A204.1 (cell line): ENCODE data around the gene SMIM24.
"Not testable (repeated sequence)": the region's sequence is repeated elsewhere in the genome, so short reads cannot be mapped to it uniquely, and the experiment has no call there.

Experiments used
- FAIRE-seq: peaks from 2 replicates; lab custom pipeline; 2012; peaks lifted over from hg19 to GRCh38; lab: Jason Lieb, UNC

The SMIM24 gene

DNA sequence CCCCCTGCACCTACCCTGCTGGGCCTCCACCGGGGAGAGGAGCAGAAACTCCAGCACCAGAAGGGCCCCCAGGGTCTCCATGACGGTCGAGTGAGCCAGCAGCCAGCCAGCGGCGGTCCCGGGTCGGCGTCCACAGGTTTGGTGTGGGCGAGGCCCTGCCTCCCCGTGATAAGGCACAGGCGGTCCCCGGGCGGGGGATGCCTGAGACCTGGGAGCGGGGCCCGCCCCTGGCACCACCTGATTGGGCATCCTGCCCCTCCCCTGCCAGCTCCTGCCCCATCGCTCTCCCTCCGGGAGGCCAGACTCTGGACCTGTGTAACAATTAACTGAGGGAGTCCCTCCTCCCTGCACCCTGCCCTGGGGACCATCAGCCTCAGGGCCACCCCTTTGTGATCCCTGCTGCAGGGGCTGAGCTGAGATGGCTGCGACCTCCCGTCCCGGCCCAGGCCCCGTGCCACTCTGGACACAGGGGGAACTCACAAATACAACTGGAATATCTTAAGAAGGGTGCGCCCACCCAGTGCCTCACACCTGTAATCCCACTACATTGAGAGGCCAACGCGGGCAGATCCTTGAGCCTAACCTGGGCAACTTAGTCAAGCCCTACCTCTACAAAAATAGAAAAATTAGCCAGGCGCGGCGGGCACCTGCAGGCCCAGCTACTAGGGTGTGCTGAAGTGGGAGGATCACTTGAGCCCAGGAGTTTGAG, at the start of gene SMIM24:
SMIM24 (minus strand) TSS at position 143 of the 709 bp plus-strand sequence; CDS start at position 81, 62 bp downstream.
- FAIRE-seq = no peak

DNA sequence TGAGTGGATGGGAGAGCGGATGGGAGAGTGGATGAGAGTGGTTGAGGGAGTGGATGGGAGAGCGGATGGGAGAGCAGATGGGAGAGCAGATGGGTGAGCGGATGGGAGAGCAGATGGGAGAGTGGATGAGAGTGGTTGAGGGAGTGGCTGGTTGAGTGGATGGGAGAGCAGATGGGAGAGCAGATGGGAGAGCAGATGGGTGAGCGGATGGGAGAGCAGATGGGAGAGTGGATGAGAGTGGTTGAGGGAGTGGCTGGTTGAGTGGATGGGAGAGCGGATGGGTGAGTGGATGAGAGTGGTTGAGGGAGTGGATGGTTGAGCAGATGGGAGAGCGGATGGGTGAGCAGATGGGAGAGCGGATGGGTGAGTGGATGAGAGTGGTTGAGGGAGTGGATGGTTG, 49.0 kb upstream of the SMIM24 start:
- not testable (repeated sequence) for FAIRE-seq

DNA sequence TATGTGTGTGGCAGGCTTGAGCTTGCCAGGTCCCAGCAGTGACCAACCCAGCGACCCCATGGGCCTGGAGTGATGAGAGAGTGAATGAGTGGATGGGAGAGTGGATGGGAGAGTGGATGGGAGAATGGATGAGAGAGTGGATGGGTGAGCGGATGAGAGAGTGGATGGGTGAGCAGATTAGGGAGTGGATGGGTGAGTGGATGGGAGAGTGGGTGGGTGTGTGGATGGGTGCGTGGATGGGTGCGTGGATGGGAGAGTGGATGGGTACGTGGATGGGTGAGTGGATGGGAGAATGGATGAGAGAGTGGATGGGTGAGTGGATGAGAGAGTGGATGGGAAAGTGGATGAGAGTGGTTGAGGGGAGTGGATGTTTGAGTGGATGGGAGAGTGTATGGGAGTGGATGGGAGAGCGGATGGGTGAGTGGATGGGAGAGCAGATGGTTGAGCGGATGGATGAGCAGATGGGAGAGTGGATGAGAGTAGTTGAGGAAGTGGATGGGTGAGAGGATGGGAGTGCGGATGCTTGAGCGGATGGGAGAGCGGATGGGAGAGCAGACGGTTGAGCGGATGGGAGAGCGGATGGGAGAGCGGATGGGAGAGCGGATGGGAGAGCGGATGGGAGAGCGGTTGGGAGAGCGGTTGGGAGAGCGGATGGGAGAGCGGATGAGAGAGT, 48.4 kb upstream of the SMIM24 start:
- FAIRE-seq = no peak

GRCh38 chr19:3528080-3528479, 47.8 kb upstream of the SMIM24 start:
- no peak for FAIRE-seq

GRCh38 chr19:3527238-3527910, 47.0 kb upstream of the SMIM24 start:
- no peak for FAIRE-seq

- no peak for FAIRE-seq
Measured at GRCh38 chr19:3526507-3527237, 46.3 kb upstream of the SMIM24 start.

- no peak for FAIRE-seq
Measured at GRCh38 chr19:3524904-3525451, 44.7 kb upstream of the SMIM24 start.

DNA sequence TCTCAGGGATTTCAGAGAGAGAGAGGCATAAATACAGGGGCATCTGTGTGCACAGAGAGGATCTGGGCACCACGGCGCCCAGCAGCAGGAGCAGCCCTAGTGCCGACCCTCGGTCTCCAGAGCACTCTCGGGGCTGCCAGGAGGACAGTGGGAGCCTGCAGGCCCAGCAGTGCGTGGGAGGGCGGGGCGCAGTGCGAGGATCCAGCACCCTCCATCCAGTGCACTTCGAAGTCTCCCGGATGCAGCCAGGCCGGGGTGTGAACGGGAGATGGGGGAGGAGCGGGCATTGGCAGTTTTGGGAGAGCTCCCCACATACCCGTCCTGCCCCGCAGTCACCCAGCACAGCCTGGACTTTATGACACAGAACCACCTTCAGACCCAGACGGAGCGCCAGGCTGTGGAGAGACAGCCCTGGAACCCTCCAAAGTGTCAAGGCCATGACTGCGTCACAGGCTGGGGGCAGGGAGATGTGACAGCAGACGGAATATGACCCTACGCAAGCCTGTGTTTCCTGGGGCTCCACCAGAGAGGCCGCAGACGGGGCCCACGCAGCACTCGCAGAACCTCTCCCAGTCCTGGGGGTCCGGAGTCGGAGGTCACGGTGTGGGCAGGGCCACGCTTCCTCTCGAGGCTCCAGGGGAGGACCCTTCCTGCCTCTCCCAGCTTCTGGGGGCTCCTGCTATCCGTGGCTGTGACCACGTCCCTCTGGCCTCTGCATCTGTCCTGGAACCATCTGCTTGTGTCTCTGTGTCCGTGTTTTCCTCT, 43.9 kb upstream of the SMIM24 start:
- no peak for FAIRE-seq

DNA sequence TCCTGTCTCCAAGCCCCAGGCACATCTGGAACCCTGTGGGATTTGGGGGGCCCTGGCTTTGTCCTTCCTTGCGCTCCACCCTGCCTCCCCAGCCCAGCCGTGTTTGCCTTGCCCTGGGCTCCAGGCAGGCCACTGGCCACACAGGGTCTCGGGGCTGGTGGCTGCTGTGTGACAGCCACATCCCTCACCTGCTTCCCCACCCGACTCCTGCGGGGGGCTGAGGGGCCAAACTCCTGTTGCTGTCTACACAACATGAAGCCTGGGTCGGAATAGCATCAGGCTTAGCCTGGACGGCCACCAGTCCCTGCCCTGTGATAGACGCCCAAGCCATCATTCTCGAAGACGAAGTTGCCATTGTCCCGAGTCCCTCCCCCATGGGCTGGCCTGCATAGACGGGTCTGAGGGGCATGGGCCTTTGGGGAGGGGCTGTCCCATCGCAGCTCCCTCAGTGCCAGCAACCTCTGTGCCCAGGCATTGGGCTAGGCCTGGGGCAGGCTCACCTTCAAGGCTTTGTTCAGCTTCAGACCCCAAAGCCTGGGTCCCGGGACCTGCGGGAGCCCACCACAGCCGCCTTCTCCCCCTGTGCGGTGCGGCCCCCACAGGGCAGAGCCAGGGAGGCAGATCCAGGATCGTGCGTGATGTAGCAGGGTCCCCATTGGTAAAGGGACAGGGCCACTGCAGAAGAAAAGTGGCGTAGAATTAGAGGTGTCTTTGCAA, 43.2 kb upstream of the SMIM24 start:
- FAIRE-seq = no peak

DNA sequence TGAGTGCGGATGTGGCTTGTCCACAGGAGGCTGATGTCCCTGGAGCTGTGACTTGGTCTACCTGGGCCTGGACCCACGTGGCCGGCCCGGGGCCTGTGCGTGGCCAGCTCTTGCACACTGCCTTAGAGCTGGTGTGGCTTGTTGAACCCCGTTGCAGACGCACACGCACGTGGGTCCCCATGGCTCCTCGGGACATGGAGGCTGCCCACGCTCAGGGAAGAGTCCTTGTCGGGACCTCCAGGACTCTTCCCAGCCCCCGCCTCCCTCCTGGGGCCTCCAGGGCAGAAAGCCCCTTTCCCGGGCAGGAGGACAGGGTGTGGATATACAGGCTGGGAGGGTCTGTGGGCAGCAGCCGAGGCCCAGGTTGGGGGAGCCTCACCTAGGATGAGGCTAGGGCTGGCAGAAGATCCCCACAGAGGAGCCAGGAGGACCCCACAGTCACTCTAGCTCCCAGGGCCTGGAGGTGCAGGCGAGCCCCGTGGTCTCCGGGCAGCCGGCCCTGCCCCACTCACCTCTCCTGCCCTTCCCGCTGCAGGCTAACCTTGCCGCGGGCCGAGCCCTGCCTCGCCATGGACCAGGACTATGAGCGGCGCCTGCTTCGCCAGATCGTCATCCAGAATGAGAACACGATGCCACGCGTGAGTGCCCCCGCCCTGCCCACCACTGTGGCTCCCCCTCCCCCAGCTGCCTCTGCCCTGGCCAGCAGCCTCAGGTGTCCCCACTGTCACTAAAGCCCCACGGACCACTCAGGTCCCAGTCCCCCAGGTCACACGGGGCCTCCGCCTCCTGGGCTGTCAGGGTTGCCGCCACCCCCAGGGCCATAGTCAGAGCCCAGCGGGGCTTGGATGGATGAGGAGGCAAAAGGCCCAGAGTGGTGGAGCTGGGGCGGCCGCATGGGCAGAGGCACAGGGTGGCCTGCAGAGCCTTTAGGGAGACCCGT, 42.4 kb upstream of the SMIM24 start:
- FAIRE-seq = no peak

DNA sequence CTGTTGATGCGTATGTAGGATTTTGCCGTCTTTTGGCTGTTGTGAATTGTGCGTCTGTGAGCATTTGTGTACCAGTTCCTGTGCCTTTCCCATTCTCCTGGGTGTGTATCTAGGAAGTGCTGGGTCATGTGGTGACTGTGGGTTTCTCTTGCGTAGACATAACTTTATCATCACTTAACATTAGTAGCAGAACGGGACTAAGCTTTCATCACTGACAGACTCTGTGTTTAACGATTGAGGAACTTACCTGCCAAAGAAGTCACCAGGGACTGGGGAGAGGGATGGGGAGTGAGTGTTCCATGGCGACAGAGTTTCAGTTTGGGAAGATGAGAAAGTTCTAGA, 40.8 kb upstream of the SMIM24 start:
- FAIRE-seq = no peak

DNA sequence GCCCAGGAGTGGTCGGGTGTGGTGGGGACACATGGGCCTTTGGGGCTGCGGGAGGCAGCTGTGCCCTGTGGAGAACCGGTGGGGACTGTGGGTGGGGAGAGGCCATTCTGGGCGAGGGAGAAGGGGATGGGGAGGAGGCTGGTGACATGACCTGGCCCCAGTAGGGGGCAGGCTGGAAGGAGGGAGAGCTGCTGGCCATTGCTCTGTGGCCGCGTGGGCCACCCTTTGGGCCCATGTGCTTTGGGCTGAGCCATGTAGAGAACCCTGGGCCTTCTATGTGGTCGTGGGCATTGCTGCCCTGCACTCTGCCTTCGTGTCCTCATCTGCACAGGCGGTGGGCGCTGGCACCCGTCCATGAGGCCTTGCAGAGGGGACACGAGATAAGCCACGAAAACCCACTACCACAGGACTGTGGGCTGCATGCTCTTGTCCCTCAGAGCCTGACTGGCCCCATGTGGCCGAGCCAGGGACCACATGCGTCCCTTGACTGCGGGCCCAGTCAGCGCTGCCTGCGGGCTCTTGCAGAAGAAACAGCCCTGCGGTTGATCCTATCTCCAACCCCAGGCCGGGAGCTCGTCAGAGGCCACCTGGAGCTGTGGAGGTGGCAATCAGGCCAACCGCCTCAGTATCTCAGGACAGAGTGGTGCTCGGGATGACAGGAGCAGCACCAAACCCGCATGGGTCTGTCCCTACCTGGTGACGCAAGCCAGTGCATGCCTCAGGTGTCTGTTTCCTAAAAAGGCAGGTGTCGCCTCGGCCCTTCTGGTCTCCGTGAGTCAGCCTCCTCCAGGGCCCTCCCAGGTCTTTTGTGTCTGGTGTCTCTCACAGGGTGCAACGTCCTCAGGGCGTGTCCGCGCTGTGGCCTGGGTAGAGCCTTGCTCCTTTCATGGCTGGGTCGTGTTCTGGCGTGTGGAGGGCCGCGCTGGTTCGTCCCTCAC, 40.1 kb upstream of the SMIM24 start:
- no peak for FAIRE-seq

- no peak for FAIRE-seq
Measured at GRCh38 chr19:3519126-3519525, 38.8 kb upstream of the SMIM24 start.

- no peak for FAIRE-seq
Measured at GRCh38 chr19:3518659-3519058, 38.3 kb upstream of the SMIM24 start.

DNA sequence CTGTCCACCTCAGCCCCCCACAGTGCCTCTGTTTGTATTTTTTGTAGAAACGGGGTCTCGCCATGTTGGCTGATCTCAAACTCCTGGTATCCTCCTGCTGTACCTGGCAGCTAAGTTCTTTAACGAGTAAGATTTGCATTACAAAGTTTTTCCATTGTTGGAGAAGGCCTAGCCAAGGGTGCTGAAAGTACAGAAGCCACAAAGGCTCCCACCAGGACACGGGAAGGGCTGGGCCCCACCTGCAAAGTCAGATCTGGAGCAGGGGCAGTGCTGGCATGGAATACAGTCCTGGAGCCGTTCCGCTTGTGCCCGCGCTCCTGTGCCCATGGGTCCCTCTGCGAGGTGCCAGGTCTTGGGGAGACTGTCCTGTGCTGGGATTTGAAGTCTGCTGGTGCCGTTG, 37.9 kb upstream of the SMIM24 start:
- FAIRE-seq = no peak

- FAIRE-seq = no peak
Measured at GRCh38 chr19:3517638-3518037, 37.3 kb upstream of the SMIM24 start.

DNA sequence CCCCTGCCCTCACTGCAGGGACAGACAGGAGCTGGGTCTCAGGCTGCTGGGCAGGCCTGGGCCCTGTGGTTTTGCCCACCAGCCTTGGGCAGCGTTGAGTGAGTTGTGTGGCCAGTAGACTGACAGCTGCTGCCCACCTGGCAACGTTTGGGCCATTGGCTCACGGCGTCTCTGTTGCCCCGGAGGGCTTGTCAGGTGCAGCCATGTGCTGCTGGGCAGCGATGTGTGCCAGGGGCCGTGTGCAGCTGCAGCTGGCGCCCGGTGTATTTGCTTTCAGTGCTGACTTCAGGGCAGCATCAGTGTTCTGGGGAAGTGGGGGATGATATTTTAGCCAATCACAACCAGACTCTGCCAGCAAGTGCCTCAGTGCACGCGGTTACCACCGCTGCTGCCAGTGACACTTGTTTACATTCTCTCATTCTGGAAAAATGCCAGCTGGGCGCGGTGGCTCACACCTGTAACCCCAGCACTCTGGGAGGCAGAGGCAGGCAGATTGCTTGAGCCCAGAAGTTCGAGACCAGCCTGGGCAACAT, 36.4 kb upstream of the SMIM24 start:
- FAIRE-seq = no peak

- no peak for FAIRE-seq
Measured at GRCh38 chr19:3515891-3516422, 35.6 kb upstream of the SMIM24 start.
